ENCODE results near the gene TIMM44.

GRCh38 chr19:7905859-7906258 lies 37.6 kb downstream of the TIMM44 start:
- TF ChIP-seq CTCF (IDR thresholded peaks at IDR 0.05 in 4 of 5, conservative IDR thresholded peaks at IDR 0.05 in 1 of 5) (no peak), POLR2A (IDR thresholded peaks at IDR 0.05) (no peak)

Measured in gastrocnemius medialis (tissue), 4 donors.